Left ventricle myocardium inferior (tissue), 1 donor: ENCODE data around the gene PUM1. TPM values are rescaled to one million over a fixed set of nuclear protein-coding genes. Genes with fewer than 3 reads are reported as not detected.
A peak's percentile ranks its signal among the peaks of the same experiment; 100 is the strongest.

ENCODE experiments used
- DNase-seq: peaks from one replicate; pipeline ENCODE4 v3.0.0-alpha.2; 2020
- H3K27ac ChIP-seq: fragments of 200-600 bp; replicated peaks from 2 replicates; pipeline ENCODE4 v1.8.0; 2021
- H3K27me3 ChIP-seq: fragments of 200-600 bp; 2 replicates; pipeline ENCODE4 v1.8.0; 2021; ENCODE audit warnings: low read depth
- H3K36me3 ChIP-seq: fragments of 200-600 bp; 2 replicates; pipeline ENCODE4 v1.8.0; 2021
- H3K4me1 ChIP-seq: fragments of 200-600 bp; 2 replicates; pipeline ENCODE4 v1.8.0; 2021
- H3K4me3 ChIP-seq: fragments of 200-600 bp; 2 replicates; pipeline ENCODE4 v1.8.0; 2021; ENCODE audit warnings: mild to moderate bottlenecking, moderate library complexity
- H3K9me3 ChIP-seq: fragments of 200-600 bp; replicated peaks from 2 replicates; pipeline ENCODE4 v1.8.0; 2021
- intact Hi-C: fragments of 100-400 bp; cut with micrococcal nuclease; formaldehyde crosslinking; loops from one replicate; pipeline ENCODE4 v1.11.0; 2022
- total RNA-seq: library from RNA; stranded (reverse); fragmentation: NEBNext Ultra II Directional; extraction: Animal tissue kit (Norgen Biotek cat#: 25700); gene quantifications from one replicate; pipeline ENCODE4 v1.2.1, GENCODE V29; 2021
- TF ChIP-seq, protein P1 (sequence below): fragments of 200-600 bp; IDR thresholded peaks from 2 replicates; pipeline ENCODE4 v1.8.0; 2021; ENCODE audit warnings: antibody characterized with exemption, mild to moderate bottlenecking, borderline replicate concordance
- donor health status: DM: no; HTN: yes; CAD: no; lungs with severe emphysema.

The PUM1 gene
- total RNA-seq, 1 donor from 2014 or later: 80.1 TPM

DNA sequence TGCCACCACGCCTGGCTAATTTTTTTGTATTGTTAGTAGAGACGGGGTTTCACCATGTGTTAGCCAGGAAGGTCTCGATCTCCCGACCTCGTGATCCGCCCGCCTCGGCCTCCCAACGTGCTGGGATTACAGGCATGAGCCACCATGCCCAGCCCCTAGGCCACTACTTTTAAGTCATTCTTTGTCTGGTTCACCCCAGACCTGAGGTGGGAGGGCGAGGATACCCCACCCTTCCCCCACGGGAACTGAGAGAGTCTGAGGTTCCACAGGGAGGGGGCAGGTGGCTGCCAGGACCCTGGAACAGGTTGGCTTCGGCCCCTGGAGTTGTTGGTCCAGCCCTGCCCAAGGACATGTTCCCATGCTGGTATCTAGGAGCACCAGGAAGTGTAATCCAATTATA is 149.2 kb downstream of the PUM1 start:
- H3K27ac ChIP-seq: no peak overlapping the region
- no peak overlapping the region for H3K4me3 ChIP-seq
- H3K9me3 ChIP-seq: no peaks in the 10 kb centered on the region
- intact Hi-C loops: no loop called here
- no peaks in the 10 kb centered on the region for H3K27me3 ChIP-seq
- no peaks in the 10 kb centered on the region for H3K36me3 ChIP-seq
- TF ChIP-seq, protein P1, sequence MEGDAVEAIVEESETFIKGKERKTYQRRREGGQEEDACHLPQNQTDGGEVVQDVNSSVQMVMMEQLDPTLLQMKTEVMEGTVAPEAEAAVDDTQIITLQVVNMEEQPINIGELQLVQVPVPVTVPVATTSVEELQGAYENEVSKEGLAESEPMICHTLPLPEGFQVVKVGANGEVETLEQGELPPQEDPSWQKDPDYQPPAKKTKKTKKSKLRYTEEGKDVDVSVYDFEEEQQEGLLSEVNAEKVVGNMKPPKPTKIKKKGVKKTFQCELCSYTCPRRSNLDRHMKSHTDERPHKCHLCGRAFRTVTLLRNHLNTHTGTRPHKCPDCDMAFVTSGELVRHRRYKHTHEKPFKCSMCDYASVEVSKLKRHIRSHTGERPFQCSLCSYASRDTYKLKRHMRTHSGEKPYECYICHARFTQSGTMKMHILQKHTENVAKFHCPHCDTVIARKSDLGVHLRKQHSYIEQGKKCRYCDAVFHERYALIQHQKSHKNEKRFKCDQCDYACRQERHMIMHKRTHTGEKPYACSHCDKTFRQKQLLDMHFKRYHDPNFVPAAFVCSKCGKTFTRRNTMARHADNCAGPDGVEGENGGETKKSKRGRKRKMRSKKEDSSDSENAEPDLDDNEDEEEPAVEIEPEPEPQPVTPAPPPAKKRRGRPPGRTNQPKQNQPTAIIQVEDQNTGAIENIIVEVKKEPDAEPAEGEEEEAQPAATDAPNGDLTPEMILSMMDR: no peak
- DNase-seq: no peak
- no peaks in the 10 kb centered on the region for H3K4me1 ChIP-seq

DNA sequence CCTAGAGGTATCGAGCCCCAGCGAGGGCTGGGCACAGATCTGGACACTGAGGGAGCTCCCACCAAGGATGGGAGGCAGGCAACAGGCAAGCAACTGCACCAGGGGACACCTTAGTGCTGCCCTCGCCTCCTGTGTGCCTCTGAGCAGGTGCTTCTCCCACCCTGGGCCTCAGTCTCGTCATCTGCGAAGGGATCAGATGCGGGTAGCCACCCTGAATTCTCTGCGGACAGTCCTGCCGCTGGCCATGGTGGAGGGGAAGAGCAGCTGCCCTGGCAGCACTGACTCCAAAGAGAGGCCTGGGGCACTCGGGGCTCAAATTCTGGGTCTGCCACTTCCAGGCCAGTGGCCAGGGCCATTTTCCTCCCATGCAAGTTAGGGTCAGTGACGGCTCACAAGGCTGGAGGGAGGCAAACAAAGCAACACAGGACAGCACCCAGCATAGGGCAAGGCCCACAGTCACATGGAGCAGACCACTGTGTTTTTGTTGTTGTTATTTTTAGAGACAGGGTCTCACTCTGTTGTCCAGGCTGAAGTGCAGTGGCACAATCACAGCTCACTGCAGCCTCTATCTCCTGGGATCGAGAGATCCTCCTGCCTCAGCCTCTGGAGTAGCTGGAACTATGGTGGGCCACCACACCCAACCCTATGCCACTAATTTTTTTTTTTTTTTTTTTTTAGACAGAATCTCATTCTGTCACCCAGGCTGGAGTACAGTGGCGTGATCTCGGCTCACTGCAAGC is 149.9 kb downstream of the PUM1 start:
- no peak for DNase-seq
- Histone ChIP-seq H3K4me3 (no peak overlapping the region), H3K36me3 (no peaks in the 10 kb centered on the region), H3K27me3 (no peaks in the 10 kb centered on the region), H3K4me1 (peaks cover 4% of the 10 kb centered on the region), H3K9me3 (no peaks in the 10 kb centered on the region), H3K27ac (no peak overlapping the region)
- TF ChIP-seq, protein P1: no peak
- intact Hi-C loops: no loop called here

DNA sequence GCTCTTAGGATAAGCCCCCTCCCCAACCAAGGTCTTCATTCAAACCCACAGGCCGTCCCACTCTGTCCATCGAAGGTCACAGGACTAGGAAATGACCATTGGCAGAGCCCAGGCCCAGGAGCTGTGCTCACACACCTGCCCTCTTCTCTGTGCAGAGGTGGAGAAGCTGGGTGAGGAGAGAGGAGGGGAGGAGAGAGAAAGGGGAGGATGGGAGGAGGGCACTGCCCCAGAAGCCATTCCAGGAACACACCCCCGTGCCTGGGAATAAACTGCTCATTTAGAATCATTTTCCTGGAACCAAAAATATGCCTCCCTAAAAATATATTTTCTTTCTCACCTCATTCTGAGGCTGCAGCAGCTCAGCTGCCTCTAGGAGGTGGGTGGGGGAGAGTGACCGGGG is 150.6 kb downstream of the PUM1 start:
- no peak overlapping the region for H3K27ac ChIP-seq
- no peaks in the 10 kb centered on the region for H3K9me3 ChIP-seq
- no peaks in the 10 kb centered on the region for H3K27me3 ChIP-seq
- H3K36me3 ChIP-seq: no peaks in the 10 kb centered on the region
- no peak for DNase-seq
- H3K4me1 ChIP-seq: peaks cover 4% of the 10 kb centered on the region
- H3K4me3 ChIP-seq: no peak overlapping the region
- TF ChIP-seq, protein P1: no peak
- intact Hi-C loops: no loop called here

DNA sequence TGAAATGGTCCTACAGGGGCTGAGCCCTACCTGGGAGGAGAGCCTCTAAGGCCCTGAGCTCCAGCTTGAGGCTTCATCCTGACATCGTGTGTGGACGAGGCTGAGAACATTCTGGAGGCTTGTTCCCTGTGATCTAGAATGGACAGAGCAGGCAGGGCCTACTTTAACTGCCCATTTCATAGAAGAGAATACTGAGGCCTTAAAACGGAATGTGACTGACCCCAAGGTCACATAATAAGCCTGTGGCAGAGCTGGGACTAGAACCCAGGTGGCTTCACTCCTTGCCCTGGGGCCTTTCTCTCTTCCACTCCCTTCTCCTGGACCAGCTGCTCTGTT is 151.0 kb downstream of the PUM1 start:
- Histone ChIP-seq H3K4me3 (no peak overlapping the region), H3K27ac (no peak overlapping the region), H3K9me3 (no peaks in the 10 kb centered on the region), H3K27me3 (no peaks in the 10 kb centered on the region), H3K4me1 (peaks cover 4% of the 10 kb centered on the region), H3K36me3 (no peaks in the 10 kb centered on the region)
- DNase-seq: no peak
- TF ChIP-seq, protein P1: no peak
- intact Hi-C loops: no loop called here

DNA sequence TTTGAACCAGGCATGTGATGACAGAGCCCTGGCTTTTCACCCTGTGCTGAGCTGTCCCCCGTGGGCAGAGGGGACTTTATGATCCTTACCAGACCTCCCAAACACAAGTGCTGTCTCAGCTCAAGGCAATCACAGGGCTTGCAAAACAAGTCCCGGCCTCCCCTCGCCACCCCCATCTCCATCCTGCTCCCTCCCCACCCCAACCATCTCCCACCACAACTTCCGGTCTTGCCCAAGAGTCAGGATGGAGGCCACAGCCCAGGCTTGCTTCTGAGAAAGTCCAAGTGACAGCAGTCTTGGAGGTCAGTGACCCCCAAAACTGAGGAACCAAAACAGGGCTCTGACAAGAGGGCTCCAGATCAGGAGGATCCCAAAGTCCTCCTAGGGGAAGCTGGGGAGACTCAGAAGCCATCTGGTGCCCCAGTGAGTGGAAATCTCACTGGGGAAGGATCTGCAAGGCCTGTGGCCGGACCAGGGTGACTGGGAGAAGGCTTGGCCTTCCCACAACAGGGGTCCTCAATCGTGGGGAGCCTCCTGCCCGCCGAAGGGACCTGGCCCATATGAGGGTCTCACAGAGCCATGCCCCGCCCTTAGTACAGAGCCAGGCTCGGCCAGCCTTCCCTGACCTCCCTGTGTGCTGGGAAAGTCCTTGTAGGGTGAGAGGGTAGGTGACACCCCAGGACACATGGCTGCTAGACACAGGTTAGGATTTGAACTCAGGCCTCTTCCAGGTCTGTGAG is 152.4 kb downstream of the PUM1 start:
- no peaks in the 10 kb centered on the region for H3K9me3 ChIP-seq
- TF ChIP-seq, protein P1: no peak
- peaks cover 11% of the 10 kb centered on the region for H3K4me1 ChIP-seq
- no peak overlapping the region for H3K4me3 ChIP-seq
- no peaks in the 10 kb centered on the region for H3K36me3 ChIP-seq
- H3K27me3 ChIP-seq: no peaks in the 10 kb centered on the region
- intact Hi-C loops: no loop called here
- H3K27ac ChIP-seq: no peak overlapping the region
- DNase-seq: peak; percentile 54
